ENCODE data around the gene ST7L.

The ST7L gene

GRCh38 chr1:112509005-112509659 lies 109.8 kb downstream of the ST7L start:
- no peak for DNase-seq (ENCODE audit: low read depth)
- H3K4me3 ChIP-seq (ENCODE audit: low read depth, low read length) = peak overlapping the region; percentile 55; the same call in 1 of the 2 replicates
- no peak for TF ChIP-seq CTCF (IDR thresholded peaks at IDR 0.05; ENCODE audit: insufficient read depth, low read depth, low read length, missing control alignments)

DNA sequence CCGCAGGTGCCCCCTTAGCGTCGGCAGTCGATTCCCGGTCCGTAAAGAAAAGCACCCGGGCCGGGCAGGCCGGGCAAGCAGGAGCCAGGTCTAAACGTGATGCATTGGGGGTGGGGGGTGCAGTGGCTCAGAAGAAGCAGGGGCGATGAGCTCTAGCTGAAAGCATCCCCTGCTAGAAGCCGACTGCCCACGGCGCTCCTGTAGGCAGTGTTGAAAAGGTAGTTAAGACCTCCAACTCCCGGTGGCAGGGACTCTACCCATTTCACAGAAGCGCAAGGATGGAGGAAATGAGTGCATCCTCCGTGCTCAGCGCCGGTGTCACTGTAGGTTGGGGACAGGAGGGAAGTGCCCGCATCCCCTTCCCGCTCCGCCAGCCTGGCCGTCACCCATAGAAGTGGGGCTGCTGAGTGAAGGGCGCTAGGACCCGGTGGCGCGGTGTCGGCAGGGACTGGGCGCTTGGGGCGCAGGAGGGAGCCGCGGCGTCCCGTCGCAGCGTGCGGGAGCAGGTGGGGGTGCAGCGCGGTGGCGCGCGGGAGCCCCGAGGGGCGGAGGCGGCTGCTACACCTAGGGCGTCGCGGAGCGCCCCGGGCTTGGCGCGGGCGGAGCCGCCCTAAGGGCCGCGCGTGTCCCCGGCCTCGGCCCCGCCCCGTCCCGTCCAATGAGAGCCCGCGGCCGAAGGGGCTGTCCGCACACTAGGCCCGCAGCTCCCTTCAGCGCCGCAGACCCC lies 110.5 kb downstream of the ST7L start, which contains the start of gene WNT2B:
Gene WNT2B, plus strand, starts transcription at position 688 of the 727 bp plus-strand sequence. CDS start 298 bp downstream, outside the sequence.
- peak; percentile 39 for DNase-seq (ENCODE audit: low read depth)
- TF ChIP-seq CTCF (IDR thresholded peaks at IDR 0.05; ENCODE audit: insufficient read depth, low read depth, low read length, missing control alignments) = peak; percentile 2
- H3K4me3 ChIP-seq (ENCODE audit: low read depth, low read length) = peak within 1 kb of the TSS; percentile 55

DNA sequence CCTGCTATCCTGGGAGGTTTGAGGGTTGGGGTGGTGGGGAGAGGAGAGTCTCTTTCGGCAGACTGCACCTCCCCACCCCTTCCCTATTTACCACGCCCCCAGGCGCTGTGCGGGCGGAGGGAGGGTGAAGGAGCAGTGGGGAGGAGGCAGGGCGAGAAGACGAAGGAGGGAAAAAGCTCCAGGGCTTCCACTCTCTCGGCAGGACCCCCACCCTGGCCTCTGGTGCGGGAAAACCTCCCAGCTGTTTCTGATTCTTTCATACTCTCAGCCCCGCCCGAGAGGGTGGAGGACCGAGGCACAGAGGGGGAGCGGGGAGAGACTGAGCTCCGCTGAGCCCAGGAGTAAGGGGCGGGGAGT lies 111.0 kb downstream of the ST7L start:
- DNase-seq (ENCODE audit: low read depth) = no peak
- peak overlapping the region; percentile 55 for H3K4me3 ChIP-seq (ENCODE audit: low read depth, low read length)
- no peak for TF ChIP-seq CTCF (IDR thresholded peaks at IDR 0.05; ENCODE audit: insufficient read depth, low read depth, low read length, missing control alignments)

DNA sequence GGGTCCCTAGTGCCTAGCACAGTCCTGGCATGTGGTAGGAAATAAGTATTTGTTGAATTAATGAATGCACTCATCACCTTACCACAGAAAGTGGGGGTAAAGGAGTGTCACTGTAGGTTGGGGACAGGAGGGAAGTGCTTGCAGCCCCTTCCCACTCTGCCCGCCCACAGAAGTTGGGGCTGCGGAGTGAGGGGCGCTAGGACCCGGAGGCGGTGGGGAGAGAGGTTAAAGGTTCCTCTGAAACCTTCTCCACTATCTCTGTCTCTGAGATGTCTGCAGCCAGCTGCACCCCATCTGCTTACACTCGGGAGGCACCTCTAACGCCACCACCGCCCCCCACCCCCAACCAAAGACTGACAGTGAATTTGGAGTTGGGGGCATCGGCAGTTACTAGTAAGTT lies 111.6 kb downstream of the ST7L start:
- no peak overlapping the region for H3K4me3 ChIP-seq (ENCODE audit: low read depth, low read length)
- TF ChIP-seq CTCF (IDR thresholded peaks at IDR 0.05; ENCODE audit: insufficient read depth, low read depth, low read length, missing control alignments) = no peak
- no peak for DNase-seq (ENCODE audit: low read depth)

DNA sequence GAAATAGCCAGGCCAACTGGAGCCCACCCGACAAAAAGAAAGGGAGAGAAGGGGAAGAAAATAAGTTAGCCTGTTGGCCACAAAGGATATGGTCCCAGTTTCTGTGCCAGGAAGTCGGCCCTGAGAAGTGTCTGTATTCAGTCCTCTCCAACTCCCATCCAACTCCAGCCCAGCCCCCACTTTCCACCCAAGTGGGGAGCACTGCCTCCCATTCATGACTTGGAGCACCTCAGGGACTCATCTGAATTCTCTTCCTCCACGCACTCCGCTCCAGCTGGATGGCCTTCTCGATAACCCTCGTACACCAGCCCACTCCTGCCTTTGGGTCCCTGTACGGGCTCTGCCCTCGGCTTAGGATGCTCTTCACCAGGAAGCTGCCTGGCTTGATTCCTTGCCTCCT lies 112.2 kb downstream of the ST7L start:
- DNase-seq (ENCODE audit: low read depth) = no peak
- H3K4me3 ChIP-seq (ENCODE audit: low read depth, low read length) = no peak overlapping the region
- TF ChIP-seq CTCF (IDR thresholded peaks at IDR 0.05; ENCODE audit: insufficient read depth, low read depth, low read length, missing control alignments) = no peak

- no peak for TF ChIP-seq CTCF (IDR thresholded peaks at IDR 0.05; ENCODE audit: insufficient read depth, low read depth, low read length, missing control alignments)
- no peak overlapping the region for H3K4me3 ChIP-seq (ENCODE audit: low read depth, low read length)
- no peak for DNase-seq (ENCODE audit: low read depth)
Measured at GRCh38 chr1:112506306-112506705, 112.6 kb downstream of the ST7L start.

All from GM12865 (cell line).